ENCODE results near the gene USP22. TPM values are rescaled to one million over a fixed set of nuclear protein-coding genes. Genes with fewer than 3 reads are reported as not detected.

USP22 gene
- total and polyA plus RNA-seq, 2 of the 4 experiments (the other 2 are of a cell fraction) = 161 to 319 TPM

DNA sequence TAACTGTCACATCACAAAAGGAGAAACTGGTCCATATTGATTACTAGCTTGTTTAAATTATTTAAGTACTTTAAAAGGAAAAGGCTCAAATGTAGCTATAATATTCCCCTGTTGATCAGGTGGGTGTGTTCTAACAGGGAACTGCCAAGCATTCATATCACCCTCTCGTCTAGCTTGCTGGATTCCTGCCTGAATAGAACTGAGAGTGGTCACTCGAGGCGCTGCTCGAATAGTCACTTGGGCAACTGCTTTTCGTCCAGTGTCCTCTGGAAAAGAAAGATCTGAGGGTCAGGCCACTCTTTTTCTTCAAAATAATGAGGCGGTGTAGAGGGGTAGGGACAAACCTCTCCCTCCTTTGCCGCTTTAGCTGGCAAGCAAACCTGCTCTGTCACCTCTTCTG lies 36.4 kb upstream of the USP22 start:
- H2BK15ac ChIP-seq (ENCODE audit: low read depth, low read length) = no peak overlapping the region
- 0 out of 2 replicates have a peak, but pooled peaks cover 3% of the 10 kb centered on the region for H3K9me3 ChIP-seq (ENCODE audit: control insufficient read depth, insufficient read depth, low read length)
- H4K20me1 ChIP-seq (ENCODE audit: insufficient read depth, low read length) = no peaks in the 10 kb centered on the region
- no peaks in the 10 kb centered on the region for H3K9me1 ChIP-seq (ENCODE audit: insufficient read depth, low read length)
- H3K4me1 ChIP-seq (ENCODE audit: control insufficient read depth, insufficient read depth, low read length) = peaks cover 2% of the 10 kb centered on the region; the same call in 1 of the 2 replicates
- no peak overlapping the region for H2BK120ac ChIP-seq (ENCODE audit: low read depth, low read length)
- ChIA-PET POLR2A (ENCODE audit: unreplicated experiment) (no interaction called here), CTCF (interaction anchor here (0.9 kb wide), 1 partner anchor 40 kb away, joined by 3 read pairs; no protein-coding TSS in a partner anchor)
- no peak overlapping the region for H3K23ac ChIP-seq (ENCODE audit: low read depth, low read length)
- H2BK20ac ChIP-seq (ENCODE audit: low read depth, low read length) = no peak overlapping the region
- no peaks in the 10 kb centered on the region for H3K79me1 ChIP-seq (ENCODE audit: low read depth in 1 of 2, low read length in 2 of 2)
- H3K4ac ChIP-seq (ENCODE audit: low read depth, low read length) = no peak overlapping the region
- DNase-seq (no peak), ATAC-seq (ENCODE audit: low read depth) (no peak)
- H4K91ac ChIP-seq (ENCODE audit: insufficient read depth, low read depth, low read length) = no peak overlapping the region
- dilution Hi-C loops (cut with HindIII; ENCODE audit: low sequenced_read_pairs, unreplicated experiment) = no loop called here
- no peak overlapping the region for H2AFZ ChIP-seq (replicated peaks; ENCODE audit: low read length, poor library complexity)
- H3K14ac ChIP-seq (replicated peaks; ENCODE audit: low read depth, low read length) = no peak overlapping the region
- no peak overlapping the region for H2AK9ac ChIP-seq (replicated peaks; ENCODE audit: low read depth, low read length, poor library complexity)
- H2BK5ac ChIP-seq (ENCODE audit: low read depth, low read length, poor library complexity, severe bottlenecking) = no peak overlapping the region
- H3K18ac ChIP-seq (ENCODE audit: low read depth, low read length) = no peak overlapping the region
- intact Hi-C loops (cut with micrococcal nuclease) = no loop called here
- H3K27me3 ChIP-seq (ENCODE audit: control insufficient read depth, insufficient read depth, low read length) = peaks cover 22% of the 10 kb centered on the region
- no peak overlapping the region for H2AK5ac ChIP-seq (ENCODE audit: low read depth, low read length)
- H4K8ac ChIP-seq (ENCODE audit: low read depth in 2 of 2, low read length in 2 of 2) = no peak overlapping the region
- WGBS, 2 experiments (ENCODE audit: extremely low coverage in 2 of 2, insufficient read length in 1 of 2) = 40% methylated on average over 1 of the region's 7 CpGs; no CpG with 5 or more reads in 1 of the 2 experiments
- H4K5ac ChIP-seq (ENCODE audit: low read depth, low read length) = no peak overlapping the region
- H3K4me2 ChIP-seq (ENCODE audit: low read depth, low read length) = no peak overlapping the region
- BruUV-seq (replicated peaks) = no TSS peak
- H3K9ac ChIP-seq (ENCODE audit: low read depth, low read length) = no peak overlapping the region
- H3K56ac ChIP-seq (ENCODE audit: extremely low read depth, insufficient read depth, low read length) = no peak overlapping the region
- in situ Hi-C loops (cut with MboI; ENCODE audit: low sequenced_read_pairs) = no loop called here
- no peaks in the 10 kb centered on the region for H3K36me3 ChIP-seq (ENCODE audit: control insufficient read depth, insufficient read depth, low read length)
- no peak overlapping the region for H3K4me3 ChIP-seq (ENCODE audit: insufficient read depth, low read depth, low read length)
- H3K27ac ChIP-seq (ENCODE audit: insufficient read depth, low read length) = no peak overlapping the region
- TF ChIP-seq RCOR1 (IDR thresholded peaks at IDR 0.05; ENCODE audit: insufficient replicate concordance, low read length) (no peak), MAFK (IDR thresholded peaks at IDR 0.05; ENCODE audit: low read depth, low read length) (no peak), CHD1 (IDR thresholded peaks at IDR 0.05; ENCODE audit: low read depth, low read length) (no peak), POLR2A (IDR thresholded peaks at IDR 0.05; ENCODE audit: low read depth, low read length) (no peak), MXI1 (IDR thresholded peaks at IDR 0.05; ENCODE audit: borderline replicate concordance, low read depth, low read length) (no peak), NFE2L2 (IDR thresholded peaks at IDR 0.05; ENCODE audit: low read depth, low read length) (no peak), RFX5 (IDR thresholded peaks at IDR 0.05; ENCODE audit: low read depth, low read length) (no peak), RAD21 (IDR thresholded peaks at IDR 0.05; ENCODE audit: low read length) (no peak), BHLHE40 (IDR thresholded peaks at IDR 0.05; ENCODE audit: low read depth, low read length) (no peak)
- TF ChIP-seq, protein P1, sequence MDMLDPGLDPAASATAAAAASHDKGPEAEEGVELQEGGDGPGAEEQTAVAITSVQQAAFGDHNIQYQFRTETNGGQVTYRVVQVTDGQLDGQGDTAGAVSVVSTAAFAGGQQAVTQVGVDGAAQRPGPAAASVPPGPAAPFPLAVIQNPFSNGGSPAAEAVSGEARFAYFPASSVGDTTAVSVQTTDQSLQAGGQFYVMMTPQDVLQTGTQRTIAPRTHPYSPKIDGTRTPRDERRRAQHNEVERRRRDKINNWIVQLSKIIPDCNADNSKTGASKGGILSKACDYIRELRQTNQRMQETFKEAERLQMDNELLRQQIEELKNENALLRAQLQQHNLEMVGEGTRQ (IDR thresholded peaks at IDR 0.05; ENCODE audit: low read depth, low read length) = no peak
- TF ChIP-seq, protein P2, sequence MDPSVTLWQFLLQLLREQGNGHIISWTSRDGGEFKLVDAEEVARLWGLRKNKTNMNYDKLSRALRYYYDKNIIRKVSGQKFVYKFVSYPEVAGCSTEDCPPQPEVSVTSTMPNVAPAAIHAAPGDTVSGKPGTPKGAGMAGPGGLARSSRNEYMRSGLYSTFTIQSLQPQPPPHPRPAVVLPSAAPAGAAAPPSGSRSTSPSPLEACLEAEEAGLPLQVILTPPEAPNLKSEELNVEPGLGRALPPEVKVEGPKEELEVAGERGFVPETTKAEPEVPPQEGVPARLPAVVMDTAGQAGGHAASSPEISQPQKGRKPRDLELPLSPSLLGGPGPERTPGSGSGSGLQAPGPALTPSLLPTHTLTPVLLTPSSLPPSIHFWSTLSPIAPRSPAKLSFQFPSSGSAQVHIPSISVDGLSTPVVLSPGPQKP (IDR thresholded peaks at IDR 0.05; ENCODE audit: borderline replicate concordance, low read depth, low read length) = no peak
